Muscle of arm (tissue), 12 donors: Measurements from ENCODE around the gene POGLUT3. TPM values are rescaled to one million over a fixed set of nuclear protein-coding genes. Genes with fewer than 3 reads are reported as not detected.
A peak's percentile ranks its signal among the peaks of the same experiment; 100 is the strongest.

Experiments used
- DNase-seq: peaks from one replicate; pipeline ENCODE4 v3.0.0-alpha.2; 2013
- polyA plus RNA-seq, 12 donors: library from polyadenylated mRNA; unstranded; fragments of 120-200 nt; gene quantifications; one replicate each; pipeline ENCODE4 v1.2.1, GENCODE V29; 2013; ENCODE audit not compliant: insufficient read length in 12 of 12

The POGLUT3 gene
- polyA plus RNA-seq, 12 donors, result 49.4 to 108 (median 56.5) TPM; not detected in 1

DNA sequence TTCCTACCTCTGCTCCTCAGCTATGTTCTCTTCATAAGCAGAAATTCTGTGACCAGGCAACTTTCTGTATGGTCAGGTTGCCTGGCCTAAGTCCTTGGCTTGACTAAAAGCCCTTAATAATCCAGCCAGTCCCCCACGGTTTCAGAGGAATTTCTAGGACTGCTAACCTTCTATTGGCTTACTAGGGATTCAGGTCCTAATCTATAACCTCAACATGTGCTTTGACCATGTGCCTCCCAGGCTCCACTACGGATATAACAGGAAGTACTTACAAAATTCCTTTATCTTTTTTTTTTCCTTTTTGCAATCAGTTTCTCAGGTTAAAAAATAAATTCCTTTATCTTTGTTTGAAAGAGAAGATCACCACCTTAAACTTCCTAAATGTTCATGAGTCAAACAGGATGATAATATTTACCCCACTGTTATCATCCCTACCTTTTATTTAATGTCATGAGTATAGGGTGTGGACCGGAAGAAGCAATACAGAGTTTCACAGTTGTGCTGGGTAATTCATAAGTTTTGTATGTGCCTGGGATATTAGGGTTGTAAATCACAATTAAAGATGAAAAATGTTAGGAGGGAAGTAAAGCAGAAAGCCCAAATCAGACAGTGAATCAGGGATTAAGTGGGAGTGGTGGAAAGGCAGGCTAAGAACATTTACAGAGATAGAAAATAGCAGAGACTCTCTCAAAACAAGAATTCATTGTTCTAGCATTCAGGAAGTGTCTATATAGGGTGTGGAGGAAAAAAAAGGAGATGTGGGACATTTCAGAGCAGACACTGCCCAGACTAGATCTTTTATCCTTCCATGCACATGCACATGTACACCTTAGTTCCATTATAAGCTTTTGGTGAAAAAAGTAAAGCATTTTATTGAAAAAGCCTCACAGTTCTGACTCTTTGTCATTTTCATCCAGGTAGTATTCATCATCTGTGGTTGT is 10.7 kb upstream of the POGLUT3 start:
- no peak for DNase-seq

DNA sequence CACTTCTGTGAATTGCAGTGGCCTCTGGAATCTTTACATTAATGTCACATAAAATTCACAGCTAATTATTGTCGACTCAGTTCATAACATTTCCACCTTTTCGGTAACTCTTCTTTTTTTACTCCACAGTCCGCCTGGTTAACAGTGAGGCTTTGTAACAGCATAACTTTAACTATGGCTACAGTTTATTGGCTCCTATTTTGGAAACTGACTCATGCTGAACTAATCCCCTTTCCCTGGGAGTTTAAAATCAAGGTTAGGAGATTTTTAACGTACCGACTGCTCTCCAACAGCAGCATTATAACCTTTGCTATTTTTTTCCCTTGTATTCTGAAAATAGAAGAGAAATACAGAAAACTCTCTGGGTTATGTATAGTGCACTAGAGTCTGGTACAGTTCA is 3.2 kb upstream of the POGLUT3 start:
- DNase-seq, result no peak

DNA sequence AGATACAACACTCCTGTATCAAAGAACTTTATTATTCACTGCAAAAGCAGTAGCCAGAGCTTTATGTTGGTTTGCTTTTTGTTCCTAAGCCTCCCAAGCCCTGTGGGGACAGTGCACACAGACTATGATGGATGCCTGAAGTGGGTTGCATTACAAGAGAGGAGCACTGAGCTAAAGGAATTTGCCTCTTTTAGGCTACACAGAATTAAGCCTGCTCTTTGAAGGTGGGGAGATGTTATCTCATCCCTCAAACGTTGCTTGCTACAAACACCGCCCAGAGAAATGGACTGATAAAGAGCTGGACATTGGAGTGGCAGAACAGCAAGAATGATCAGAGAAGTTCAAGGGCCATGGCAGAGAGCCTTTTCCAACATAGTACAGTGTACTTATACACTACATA is 2.5 kb upstream of the POGLUT3 start:
- no peak for DNase-seq

DNA sequence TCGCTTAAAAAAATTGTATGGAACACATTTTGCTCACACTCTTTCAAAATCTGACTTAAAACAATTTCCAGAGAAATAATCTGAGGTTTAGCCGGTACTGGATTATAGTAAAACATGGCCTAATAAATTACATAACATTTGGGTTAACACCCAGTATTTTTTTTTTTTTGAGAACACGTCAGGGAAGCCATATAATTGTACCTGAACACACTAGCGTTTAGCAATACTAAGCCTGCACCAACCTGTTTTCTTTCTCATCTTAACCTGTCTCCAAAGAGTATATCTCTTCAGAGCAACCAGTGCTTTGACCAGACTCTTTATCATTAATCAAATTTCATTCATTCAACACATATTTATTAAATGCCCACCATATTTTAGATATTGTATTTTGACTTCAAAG is 2.0 kb upstream of the POGLUT3 start:
- DNase-seq, result no peak

DNA sequence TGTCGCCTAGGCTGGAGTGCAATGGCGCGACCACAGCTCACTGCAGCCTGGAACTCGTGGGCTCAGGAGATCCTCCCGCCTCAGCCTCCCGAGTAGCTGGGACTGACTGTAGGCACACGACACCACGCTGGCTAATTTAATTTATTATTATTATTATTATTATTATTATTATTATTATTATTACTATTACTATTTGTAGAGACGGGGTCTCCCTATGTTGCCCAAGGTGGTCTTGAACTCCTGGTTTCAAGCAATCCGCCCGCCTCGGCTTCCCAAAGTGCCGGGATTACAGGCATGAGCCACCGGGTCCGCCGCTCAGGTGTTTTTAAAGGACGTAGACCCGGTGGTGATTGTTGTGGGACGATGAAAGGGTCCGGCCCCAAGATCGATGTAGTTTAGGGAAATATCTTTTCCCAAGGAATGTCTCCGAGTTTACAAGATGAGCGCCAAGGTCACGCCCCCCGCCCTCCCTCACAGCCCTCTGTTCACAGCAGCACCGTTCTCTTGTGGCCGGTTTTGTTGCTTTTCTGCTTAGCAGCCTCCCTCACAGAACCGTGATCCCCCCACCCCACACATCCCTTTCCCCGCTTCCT is 728 bp upstream of the POGLUT3 start:
- no peak for DNase-seq

DNA sequence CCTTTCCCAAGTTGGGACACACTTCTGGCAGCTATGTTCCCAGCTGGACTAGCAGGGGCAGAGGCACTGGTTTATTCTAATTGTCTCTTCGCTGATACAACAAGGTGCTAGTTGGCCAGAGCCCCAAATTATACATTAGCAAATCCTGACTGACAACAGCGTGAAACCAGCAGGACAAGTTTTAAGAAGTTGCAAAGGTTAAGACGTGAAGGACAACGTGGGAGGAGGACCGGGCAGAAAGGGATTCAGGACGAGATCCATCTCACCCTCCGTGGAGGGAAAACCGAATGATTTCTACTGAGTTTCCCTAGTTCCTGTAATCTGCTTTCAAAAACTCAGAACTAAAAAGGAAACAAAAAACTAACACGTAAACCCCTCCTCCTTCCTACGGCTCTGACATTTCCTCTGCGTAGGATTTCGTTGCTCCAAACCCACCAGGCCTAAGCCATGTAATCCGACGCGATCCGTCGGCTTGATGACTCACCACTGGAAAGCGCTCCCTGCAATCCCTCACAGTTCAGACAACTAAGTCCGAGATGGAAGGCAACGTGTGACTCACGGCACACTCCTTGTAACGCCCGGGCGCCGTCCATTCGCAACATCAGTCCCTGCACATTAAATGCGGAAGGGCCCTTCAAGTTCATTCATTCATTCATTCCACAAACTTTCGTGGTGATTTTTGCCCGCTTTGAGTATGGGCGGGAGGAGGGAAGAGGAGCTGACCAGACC is 703 bp downstream of the POGLUT3 start:
- peak; percentile 95 for DNase-seq

DNA sequence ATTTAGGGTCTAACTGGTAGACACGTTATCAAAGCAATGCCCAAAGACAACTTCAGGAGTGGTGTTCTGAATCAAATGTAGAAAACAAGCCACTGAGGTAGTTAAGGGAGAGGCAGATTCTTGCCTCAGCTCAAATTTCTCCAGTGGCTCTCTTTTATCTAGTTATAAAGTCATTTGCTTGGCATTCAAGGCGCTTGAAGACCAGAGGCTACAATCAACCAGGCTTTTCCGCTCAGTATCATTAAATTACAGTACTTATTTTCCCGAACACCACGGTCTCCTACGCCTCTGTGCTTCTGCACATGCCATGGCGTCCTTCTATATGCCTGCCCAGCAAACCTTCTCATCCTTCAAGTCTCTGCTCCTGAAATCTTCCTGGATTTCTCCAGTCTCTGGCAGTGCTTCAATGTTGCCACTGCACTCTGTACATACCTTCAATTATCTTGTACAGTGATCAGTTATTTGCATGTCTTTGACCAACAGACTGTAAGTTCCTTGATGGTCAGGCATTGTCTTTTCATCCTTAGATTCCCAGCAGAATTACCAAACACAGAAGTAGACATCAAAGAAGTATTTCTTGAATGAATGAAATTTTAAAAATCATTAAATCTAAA is 1.4 kb downstream of the POGLUT3 start:
- no peak for DNase-seq

DNA sequence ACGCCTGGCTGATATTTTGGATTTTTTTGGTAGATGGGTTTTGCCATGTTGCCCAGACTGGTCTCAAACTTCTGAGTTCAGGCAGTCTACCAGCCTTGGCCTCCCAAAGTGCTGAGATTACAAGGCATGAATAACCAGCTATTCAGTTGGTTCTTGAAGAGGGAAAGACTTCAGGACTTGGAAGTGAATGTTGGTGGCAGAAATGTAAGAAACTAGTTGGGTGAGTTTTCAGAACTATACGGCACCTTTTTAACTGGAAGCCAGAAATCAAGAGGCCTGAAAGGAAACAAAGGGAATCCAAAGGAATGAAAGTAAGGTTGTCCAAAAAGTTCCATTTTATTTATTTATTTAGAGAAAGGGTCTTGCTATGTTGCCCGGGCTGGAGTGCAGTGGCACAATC is 2.9 kb downstream of the POGLUT3 start:
- DNase-seq, result no peak

DNA sequence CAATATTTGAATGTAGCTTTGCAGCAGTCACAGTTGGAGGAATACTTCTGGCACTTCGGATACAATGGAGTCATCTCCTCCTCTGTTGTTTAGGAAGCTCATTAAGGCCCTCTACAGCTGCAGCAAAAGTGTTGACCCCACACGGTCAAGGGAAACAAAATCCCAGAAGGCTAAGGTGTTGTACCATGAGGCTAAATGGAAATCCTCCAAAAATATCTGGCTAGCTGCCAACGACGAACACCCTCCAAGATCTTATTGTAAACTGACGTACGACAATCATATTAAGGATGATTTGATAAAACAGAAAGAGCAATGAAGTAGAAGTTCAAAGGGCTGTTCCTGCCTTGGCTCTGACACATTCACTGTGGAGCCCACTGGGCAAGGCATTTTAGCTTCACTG is 4.0 kb downstream of the POGLUT3 start:
- DNase-seq, result no peak

DNA sequence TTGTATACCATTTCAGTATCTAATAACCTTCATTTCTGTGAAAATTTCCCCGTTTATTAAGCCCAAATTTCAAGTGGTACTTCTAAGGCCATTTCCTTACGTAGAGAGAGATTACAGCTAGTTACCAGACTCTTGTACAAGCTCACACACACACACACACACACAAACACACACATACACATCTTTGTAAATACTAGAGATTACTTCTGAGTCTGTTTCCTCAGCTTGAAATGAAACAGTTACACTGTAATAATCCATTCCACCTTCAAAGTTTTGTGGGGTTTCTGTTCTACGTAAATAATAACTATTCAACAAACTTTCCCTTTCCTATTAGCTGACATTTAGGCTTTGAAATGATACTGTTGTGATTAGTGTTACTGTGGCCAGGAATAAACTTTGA is 6.2 kb downstream of the POGLUT3 start:
- DNase-seq, result no peak

DNA sequence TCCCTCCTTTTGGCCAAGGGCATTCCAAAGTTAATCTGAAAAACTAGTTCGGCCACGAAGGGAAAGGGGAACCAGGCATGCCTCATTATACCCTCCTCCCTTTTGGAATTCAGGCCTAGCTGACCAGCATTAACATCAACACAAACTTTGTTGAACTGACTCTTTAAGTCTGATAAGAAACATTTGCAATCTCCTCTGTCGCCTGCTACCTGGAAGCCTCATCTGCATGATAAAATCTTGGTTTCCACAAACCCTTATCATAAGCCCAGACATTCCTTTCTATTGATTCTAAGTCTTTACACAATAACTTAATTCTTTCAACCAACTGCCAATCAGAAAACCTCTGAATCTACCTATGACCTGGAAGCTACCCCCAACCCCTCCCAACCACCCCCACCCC is 11.4 kb downstream of the POGLUT3 start:
- no peak for DNase-seq

DNA sequence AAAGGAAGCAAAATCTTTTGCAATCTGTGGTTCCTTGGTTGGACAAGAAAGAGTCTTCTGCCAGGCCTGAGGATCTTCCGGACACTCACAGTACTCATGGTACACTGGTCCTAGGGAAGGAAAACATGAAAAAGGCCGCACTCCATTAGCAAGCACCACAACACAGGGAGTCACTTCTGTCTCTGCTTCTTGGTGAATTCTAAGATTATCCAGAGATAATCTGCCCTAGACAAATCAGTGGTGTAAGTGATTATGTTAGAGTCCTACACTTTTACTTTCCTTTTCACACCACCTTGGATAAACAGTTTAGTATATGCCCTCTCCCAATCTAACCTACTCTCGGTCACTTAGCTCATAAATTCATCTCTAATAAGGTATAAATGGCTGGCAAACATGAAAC is 11.9 kb downstream of the POGLUT3 start:
- DNase-seq, result no peak

DNA sequence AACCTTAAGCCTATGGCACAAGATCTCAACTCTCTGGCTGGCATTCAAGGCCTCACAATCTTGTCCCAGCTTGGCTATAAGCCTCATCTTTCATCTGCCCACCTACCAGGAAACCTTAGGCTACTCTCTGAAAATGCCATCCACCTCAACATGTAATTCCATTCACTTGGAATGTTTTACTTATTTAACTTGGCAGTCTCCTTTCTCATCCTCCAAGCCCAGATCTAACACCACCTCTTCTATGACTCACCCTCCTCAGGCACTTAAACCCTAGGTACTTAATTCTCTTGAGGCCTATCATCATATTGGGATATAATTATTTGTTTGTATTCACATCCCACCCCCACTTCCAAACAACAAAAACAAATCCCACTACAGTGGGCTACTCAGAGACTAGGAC is 15.0 kb downstream of the POGLUT3 start:
- DNase-seq, result no peak

DNA sequence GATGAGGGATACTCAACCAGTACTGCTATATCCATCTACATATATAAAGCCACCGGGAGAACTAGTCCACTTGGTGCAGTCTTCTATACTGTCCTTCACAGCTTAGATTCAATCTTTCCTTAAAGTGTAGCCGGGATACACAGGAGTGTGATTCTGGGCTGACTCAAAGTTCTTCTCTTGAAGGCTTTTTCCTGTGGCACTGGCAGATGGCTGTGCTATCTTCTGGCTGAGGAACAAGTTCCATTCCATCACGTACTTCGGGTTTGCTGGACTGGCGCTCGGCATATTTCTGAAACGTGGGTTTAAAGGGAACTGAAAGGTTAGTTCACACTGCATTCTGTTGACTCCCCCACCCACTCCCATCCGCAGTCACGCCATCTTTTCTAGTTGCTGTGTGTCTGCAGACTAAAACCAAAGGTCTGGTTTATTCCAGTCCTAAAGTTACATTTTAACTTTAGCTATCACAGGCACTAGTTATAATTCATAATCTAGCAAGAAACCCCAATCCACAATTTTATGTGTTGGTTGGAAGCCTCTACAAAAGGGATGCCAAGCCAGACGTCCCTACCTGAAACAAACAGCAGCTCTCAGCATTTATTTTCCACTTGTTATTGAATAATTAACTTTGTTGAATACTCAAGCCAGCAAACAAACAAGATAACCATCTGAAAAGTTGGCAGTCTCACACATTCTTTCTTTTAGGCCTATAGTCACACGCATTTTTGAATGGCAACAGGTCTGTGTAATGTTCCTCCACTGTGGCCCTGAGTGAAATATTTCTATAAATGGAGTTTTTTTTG is 23.3 kb downstream of the POGLUT3 start:
- DNase-seq, result no peak

DNA sequence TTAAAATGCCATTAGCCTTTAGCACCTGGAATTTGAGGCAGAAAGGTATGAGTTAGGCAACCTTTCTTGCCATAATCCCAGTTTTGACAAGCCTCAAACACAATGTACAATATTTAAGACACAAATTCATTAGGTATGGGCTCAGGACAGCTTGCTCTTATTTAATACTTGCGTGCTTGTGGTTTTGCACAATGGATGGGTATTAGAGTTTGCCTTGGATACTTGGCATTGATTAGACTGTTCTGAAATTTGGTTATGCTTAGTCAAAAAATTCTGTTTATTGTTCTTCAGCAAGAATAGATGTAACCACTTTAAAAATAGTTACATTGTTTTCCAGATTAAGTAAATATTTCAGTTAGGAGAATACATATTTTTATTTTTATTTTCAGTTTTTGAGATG is 25.5 kb downstream of the POGLUT3 start:
- DNase-seq, result no peak

DNA sequence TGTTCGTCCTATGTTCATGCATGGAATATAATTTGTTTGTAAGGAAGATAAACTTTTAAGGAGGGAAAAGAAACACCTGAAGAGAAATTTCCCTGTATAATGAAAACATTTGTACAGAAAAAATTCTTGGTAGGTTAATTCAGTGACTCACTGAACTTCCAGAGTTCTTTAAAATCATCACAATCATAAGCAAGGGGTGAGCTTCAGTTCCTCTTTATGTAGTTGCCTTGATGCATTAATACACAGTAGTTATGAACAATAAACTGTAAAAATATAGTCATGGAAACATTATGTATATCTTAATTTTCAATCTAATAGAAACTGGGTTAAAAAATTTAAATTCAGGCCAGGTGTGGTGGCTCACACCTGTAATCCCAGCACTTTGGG is 29.7 kb downstream of the POGLUT3 start:
- no peak for DNase-seq

DNA sequence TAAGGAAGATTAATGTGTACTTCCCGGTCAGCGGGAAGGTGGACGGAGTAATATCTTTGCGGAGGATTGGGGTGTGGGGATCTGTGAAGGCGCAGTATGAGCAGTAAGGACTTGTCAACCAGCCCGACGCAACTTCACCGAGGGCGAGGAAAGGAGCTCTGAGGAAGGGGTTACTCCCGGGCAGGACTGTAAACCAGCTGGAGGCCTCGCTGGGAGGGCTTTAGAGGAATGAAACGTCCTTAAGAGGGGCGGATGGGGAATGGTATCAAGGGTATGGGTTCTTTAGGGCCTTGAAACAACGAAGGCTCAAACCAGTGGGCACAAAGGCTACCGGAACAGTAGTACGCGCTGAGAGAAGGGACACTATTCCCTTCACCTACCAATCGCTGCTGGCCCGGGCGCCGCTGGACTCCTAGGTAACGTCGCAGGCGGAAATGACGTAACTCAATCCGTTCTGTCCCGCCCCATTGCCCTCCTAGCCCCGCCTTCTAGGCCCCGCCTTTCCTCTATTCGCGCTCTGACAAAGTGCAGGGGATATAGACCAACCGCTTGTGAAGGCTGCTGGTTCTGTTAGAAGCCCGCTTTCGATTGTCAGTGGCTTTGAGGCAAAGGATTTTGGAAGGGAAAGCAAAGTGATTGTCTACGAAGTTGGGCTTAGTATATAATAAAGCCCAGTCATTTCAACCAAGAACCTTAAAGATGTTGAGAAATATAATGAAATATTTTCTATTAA is 30.9 kb downstream of the POGLUT3 start, which contains the start of gene C11orf65:
TSS of gene C11orf65 (minus strand) at position 439 of the 733 bp plus-strand sequence. CDS start 5,970 bp downstream, outside the sequence.
- DNase-seq, result peak; percentile 98

DNA sequence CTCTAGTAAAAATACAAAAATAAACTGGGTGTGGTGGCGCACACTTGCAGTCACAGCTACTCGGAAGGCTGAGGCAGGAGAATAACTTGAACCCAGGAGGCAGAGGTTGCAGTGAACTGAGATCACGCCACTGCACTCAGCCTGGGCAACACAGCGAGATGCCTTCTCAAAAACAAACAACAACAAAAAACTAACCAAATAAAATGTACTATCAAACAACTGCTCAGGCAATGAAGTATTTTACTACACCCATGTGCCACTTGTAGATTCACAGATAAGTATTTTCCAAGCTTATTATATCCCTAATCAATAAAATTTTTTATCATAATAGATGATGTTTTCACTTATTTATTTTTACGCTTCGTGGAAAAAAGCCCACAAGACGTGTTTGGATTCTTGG is 31.8 kb downstream of the POGLUT3 start:
- no peak for DNase-seq

DNA sequence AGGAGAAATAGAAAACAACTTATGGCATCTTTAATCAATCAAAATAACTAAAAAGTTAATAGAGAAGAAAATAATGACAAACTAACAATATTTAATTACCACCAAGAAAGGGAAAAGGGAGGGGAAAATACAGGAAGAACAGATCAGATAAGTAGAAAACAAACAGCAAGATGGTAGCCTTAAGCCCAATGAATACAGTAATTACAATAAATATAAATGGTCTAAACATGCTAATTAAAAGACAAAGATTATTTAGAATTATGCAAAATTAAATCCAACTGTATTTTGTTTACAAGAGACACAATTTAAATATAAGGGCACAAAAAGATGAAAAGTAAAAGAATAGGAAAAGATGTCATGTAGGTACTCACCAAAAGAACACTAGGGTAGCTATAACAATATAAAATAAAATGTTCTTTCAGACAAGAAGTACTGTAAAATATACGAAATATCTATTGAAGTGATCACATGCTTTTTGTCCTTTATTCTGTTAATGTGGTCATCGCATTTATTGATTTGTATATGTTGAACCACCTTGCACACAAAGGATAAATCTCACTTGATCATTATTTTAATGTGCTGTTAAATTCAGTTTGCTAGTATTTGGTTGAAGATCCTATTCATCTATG is 44.9 kb downstream of the POGLUT3 start:
- no peak for DNase-seq
